Activated naive CD4-positive, alpha-beta T cell treated with anti-CD3 and anti-CD28 coated beads, Interleukin-2, amount 10 ng/mL, durations not matched to agents 7 days and 5 days (primary cell): ENCODE results near the gene GATA5.

Experiments
- CTCF ChIA-PET: fragments of 350-600 bp; sonication (Branson Sonifier 250); formaldehyde crosslinking; loops from one replicate; lab custom pipeline; 2021; ENCODE audit warnings: antibody characterized with exemption; lab: Charles Lee
- DNase-seq: peaks from one replicate; pipeline ENCODE4 v3.0.0-alpha.2; 2020
- H3K27ac Mint-ChIP-seq: one replicate; pipeline ENCODE4 v1.8.0; 2021; ENCODE audit warnings: mild to moderate bottlenecking, moderate library complexity, mixed read lengths
- H3K27me3 Mint-ChIP-seq: one replicate; pipeline ENCODE4 v1.8.0; 2021; ENCODE audit warnings: mild to moderate bottlenecking, mixed read lengths
- H3K36me3 Mint-ChIP-seq: one replicate; pipeline ENCODE4 v1.8.0; 2021; ENCODE audit warnings: mixed read lengths
- H3K4me1 Mint-ChIP-seq: one replicate; pipeline ENCODE4 v1.8.0; 2021; ENCODE audit warnings: mixed read lengths
- H3K4me3 Mint-ChIP-seq: one replicate; pipeline ENCODE4 v1.8.0; 2021; ENCODE audit warnings: mild to moderate bottlenecking, moderate library complexity, mixed read lengths
- H3K9me3 Mint-ChIP-seq: one replicate; pipeline ENCODE4 v1.8.0; 2021; ENCODE audit warnings: mixed read lengths

GATA5 gene

DNA sequence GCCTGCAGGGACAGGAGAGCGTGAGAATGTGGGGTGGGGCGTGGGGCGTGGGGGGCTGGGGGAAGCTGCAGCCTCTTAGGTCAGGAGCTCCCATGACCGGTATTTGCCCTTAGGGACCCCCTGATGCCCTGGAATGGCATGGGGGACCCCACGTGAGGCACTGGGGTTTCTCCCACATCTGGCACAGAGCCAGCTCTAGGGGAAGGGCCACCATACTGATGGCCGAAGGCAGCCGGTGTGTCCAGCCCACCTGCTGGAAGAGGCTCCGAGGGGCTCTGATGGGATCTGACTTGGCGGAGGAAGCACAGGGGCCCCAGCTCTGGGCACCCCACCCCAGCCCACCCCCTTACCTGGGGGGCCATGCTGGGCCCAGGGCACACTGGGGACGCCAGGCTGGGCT lies 10.8 kb downstream of the GATA5 start:
- Mint-ChIP-seq H3K9me3 (no peaks in the 10 kb centered on the region), H3K4me3 (no peak overlapping the region), H3K27ac (no peak overlapping the region), H3K27me3 (peaks cover 12% of the 10 kb centered on the region), H3K4me1 (no peaks in the 10 kb centered on the region), H3K36me3 (no peaks in the 10 kb centered on the region)
- no peak for DNase-seq
- CTCF ChIA-PET: no interaction called here

DNA sequence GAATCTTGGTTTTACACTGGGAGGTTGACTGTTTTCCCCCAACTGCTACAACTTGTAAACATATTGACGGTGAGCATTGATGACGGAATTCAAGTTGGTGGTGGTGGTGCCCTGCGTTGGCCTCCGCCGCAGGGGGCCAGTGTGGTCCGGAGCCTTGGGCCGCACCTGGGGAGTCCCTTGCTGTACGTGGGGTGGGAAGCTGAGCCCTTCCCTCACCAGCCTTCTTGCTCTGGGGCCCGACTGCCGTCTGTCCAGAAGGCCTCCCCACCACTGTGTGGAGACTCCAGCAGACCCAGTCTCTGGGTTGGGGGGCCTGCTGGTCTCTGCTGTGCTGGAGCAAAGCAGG lies 11.4 kb downstream of the GATA5 start:
- CTCF ChIA-PET: no interaction called here
- Mint-ChIP-seq H3K9me3 (no peaks in the 10 kb centered on the region), H3K4me1 (no peaks in the 10 kb centered on the region)

DNA sequence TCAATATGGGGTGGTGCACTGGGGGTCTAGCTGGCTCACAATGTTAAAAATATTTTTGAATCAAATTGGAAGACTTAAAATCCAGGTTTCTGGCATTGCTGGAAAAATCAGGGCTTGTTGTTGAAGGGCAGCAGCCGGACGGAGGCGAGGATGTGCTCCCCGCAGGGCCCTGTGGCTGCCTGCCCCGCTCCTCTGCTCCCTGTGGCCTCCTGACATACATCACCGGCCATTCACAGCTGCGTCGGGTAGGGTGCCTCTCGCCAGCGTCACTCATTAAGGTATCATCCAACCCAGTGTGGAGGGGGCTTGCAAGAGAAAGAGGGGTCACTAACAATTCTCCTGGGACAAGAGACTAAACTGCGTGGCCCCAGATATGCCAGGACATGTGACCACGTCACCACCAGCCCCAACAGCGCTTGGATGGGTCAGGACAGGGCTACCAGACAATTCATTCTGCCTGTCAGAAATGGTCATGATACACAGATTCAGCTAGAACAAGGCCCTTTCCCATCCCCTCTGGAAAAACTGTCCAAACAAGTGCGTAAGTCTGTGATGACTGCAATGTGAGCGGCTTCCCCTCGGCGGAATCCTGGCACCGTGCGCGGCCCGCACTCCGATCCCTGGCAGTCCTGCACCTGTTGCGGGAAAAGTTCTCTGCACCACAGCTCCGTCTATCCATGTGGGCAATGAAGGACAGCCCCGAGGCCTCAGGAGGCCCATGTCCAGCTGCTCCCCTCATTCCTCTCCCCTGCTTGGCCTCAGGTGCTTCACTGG lies 12.0 kb downstream of the GATA5 start:
- Mint-ChIP-seq H3K4me1 (no peaks in the 10 kb centered on the region), H3K27ac (no peak overlapping the region), H3K36me3 (no peaks in the 10 kb centered on the region), H3K27me3 (peaks cover 4% of the 10 kb centered on the region), H3K4me3 (no peak overlapping the region), H3K9me3 (no peaks in the 10 kb centered on the region)
- CTCF ChIA-PET: no interaction called here
- DNase-seq: no peak

More for the DNA sequence above, 11.4 kb downstream of the GATA5 start:
- Mint-ChIP-seq H3K27ac (no peak overlapping the region), H3K27me3 (peaks cover 6% of the 10 kb centered on the region), H3K36me3 (no peaks in the 10 kb centered on the region), H3K4me3 (no peak overlapping the region)
- no peak for DNase-seq

DNA sequence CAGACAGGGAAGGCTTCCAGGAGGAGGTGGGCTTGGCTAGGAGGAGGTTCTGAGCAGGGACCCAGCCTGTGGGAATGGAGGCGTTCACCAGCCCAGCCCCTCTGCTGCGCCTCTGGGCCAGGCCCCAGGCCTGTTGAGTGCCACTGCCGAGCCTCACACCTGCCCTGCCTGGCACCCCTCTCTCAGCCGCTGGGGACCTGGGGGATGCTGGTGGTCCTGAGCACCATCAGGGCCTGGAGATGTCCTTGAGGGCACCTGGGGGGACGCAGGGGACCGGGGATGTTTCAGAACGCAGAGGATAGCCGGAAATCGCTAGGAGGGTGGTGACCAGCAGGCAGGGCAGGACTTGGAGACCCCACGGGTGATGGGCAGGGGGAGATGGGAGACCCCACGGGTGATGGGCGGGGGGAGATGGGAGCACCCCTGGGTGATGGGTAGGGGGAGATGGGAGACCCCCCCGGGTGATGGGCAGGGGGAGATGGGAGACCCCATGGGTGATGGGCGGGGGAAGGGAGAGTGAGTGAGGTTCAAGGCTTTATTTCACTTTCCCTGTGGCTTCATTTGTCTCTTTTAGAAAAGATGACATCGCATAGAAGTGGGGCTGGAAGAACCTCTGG lies 12.7 kb downstream of the GATA5 start:
- Mint-ChIP-seq H3K27ac (no peak overlapping the region), H3K9me3 (no peaks in the 10 kb centered on the region), H3K4me3 (no peak overlapping the region), H3K36me3 (no peaks in the 10 kb centered on the region), H3K27me3 (peaks cover 4% of the 10 kb centered on the region), H3K4me1 (no peaks in the 10 kb centered on the region)
- DNase-seq: no peak
- CTCF ChIA-PET: no interaction called here

DNA sequence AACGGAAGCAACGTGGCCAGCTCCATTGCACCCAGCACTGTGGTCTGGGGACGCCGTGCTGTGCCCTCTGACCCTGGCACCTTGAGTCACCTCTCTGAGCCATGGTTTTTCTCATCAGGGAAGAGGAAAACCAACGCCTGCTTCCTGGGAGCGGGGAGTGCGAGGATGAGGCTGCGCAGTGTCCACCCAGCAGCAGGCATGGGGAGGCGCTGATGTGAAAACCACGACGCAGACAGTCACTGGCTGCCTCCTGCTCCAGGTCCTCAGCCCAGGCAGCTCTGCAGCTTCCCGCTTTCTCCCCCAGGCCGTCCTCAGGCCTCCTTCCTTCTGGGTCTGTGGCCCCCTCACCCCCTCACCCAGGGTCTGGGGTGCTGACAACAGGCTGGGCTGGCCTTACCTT lies 14.0 kb downstream of the GATA5 start:
- H3K9me3 Mint-ChIP-seq: no peaks in the 10 kb centered on the region
- no peak overlapping the region for H3K27ac Mint-ChIP-seq
- peaks cover 12% of the 10 kb centered on the region for H3K27me3 Mint-ChIP-seq
- CTCF ChIA-PET: no interaction called here
- no peak overlapping the region for H3K4me3 Mint-ChIP-seq
- H3K36me3 Mint-ChIP-seq: no peaks in the 10 kb centered on the region
- DNase-seq: no peak
- no peaks in the 10 kb centered on the region for H3K4me1 Mint-ChIP-seq

DNA sequence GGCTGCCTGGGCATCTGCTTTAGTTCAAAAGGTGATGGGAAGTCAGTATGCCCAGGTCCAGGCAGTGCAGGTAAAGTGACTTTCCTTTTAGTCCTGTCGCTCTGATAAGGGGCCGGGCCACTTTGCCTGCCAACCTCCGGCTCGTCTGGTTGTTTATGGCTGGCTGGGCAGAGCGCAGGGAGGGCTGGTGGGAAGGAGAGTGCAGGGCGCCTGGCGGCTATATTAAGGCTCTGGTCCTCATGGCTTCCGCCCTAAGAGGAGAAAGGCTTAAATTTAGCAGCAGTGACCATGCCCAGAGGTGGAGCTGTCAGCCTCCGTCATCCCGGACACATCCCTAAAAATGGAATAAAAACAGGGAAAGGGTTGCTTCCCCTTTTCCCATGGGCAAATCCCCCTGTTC lies 14.6 kb downstream of the GATA5 start:
- Mint-ChIP-seq H3K4me3 (no peak overlapping the region), H3K36me3 (no peaks in the 10 kb centered on the region), H3K27me3 (peaks cover 15% of the 10 kb centered on the region), H3K4me1 (no peaks in the 10 kb centered on the region), H3K27ac (no peak overlapping the region), H3K9me3 (no peaks in the 10 kb centered on the region)
- CTCF ChIA-PET: no interaction called here
- no peak for DNase-seq

DNA sequence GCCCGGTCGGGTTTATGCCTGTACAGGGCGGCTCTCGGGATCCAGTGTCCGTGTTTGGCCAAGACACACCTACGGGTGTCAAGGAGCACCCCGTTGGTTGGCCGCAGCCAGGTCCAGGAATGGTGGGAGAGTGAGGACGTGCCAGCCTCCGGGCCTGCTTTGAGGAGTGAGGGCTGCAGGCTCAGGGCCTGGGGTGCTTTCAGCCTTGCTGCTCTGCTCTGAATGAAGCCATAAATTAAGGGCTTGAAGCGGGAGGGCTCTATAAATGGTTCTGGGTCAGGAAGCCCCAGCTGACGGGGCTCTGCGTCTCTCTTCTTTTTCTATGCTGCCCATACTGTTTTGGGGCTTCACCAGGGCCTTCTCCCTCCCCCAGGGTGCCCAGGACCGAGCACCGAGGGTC lies 15.1 kb downstream of the GATA5 start:
- CTCF ChIA-PET: no interaction called here
- peaks cover 17% of the 10 kb centered on the region for H3K27me3 Mint-ChIP-seq
- no peak overlapping the region for H3K27ac Mint-ChIP-seq
- H3K4me1 Mint-ChIP-seq: no peaks in the 10 kb centered on the region
- no peaks in the 10 kb centered on the region for H3K36me3 Mint-ChIP-seq
- no peak overlapping the region for H3K4me3 Mint-ChIP-seq
- DNase-seq: no peak
- no peaks in the 10 kb centered on the region for H3K9me3 Mint-ChIP-seq

DNA sequence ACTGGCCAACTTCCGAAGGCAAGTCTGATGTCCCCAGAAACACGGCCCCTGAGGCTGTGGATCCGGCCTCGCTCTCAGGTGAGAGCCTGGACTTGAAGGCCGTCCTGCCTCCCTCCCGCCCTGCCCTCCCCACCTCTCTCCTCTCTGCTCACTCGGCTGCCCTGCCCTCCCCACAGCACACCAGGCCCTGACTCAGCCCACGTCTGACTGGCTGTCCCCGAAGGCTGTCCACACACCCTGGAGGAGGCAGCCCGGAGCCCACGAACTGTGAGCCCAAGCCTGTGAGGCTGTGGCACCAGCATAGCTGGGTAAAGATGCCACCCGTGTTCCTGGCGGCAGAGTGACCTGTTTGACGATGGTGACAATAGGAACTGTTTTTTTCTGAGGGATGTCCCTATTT lies 16.3 kb downstream of the GATA5 start:
- Mint-ChIP-seq H3K4me1 (no peaks in the 10 kb centered on the region), H3K36me3 (no peaks in the 10 kb centered on the region), H3K4me3 (no peak overlapping the region), H3K27me3 (peaks cover 27% of the 10 kb centered on the region), H3K27ac (no peak overlapping the region), H3K9me3 (no peaks in the 10 kb centered on the region)
- no peak for DNase-seq
- CTCF ChIA-PET: no interaction called here

DNA sequence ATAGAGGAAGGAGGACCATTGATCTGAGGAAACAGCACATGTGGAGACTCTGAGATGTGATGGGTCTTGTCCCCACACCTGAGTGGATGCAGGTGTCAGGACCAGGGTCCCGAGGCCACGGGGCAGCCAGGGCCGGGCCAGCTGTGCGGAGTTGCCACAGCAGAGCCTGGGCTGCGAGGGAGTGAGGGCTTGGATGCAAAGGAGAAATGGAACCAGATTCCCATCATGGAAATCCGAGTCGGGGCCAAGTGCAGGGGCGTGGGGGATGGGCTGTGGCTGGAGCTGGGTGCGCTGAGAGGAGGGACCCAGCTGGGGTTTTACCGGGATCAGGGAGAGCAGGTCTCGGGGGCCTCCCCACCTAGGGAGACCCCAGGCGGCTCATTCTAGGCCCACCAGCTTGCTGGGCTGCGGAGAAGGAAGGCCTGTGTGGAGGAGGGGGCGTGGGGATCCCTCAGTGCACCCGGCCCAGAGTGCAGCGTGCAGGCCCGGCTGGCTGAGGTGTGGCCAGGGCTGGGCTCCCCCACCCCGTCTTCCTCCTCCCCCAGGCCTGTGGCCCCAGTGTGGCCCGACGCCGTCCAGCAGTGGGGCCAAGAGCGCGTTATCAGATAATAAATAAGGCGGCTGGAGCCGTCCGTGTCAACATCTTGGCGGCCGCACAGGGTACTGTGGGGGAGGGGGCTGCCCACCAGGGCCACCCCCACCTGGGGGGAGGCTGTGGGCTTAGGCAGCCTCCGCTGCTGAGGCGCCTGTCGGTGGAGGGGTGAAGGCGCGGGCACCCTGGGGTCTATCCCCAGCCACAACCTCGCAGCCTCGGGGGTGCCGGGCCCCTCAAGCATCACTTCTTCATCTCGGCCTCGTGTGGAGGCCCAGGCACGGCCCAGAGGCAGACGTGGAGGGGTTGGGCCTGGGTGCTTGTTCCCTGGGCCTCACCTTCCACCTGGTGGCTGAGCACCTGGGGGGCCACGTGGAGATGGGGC lies 17.2 kb downstream of the GATA5 start:
- no peaks in the 10 kb centered on the region for H3K36me3 Mint-ChIP-seq
- no peak for DNase-seq
- peaks cover 32% of the 10 kb centered on the region for H3K27me3 Mint-ChIP-seq
- CTCF ChIA-PET: no interaction called here
- H3K27ac Mint-ChIP-seq: no peak overlapping the region
- H3K4me3 Mint-ChIP-seq: no peak overlapping the region
- H3K9me3 Mint-ChIP-seq: no peaks in the 10 kb centered on the region
- H3K4me1 Mint-ChIP-seq: no peaks in the 10 kb centered on the region

DNA sequence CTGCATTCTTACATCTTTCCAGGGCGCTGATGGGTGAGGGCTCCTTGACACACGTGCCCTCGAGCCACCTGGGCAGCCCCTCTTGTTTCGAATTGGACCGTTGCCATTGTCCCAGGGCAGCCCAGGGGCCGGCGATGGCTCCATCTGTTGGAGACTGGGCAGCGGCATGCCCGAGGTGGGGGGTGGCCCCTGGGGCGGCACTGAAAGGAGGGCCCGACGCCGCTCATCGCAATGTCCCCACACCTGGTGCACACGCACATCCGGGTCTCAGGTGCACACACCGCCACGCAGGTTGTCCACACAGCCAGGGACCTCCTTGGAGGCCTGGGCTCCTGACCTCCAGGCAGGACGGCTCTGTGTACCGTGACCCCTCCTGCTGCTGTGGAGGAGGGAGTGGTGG lies 18.0 kb downstream of the GATA5 start:
- DNase-seq: no peak
- no peaks in the 10 kb centered on the region for H3K4me1 Mint-ChIP-seq
- H3K27me3 Mint-ChIP-seq: peaks cover 37% of the 10 kb centered on the region
- H3K27ac Mint-ChIP-seq: no peak overlapping the region
- CTCF ChIA-PET: no interaction called here
- H3K9me3 Mint-ChIP-seq: no peaks in the 10 kb centered on the region
- no peaks in the 10 kb centered on the region for H3K36me3 Mint-ChIP-seq
- H3K4me3 Mint-ChIP-seq: no peak overlapping the region

DNA sequence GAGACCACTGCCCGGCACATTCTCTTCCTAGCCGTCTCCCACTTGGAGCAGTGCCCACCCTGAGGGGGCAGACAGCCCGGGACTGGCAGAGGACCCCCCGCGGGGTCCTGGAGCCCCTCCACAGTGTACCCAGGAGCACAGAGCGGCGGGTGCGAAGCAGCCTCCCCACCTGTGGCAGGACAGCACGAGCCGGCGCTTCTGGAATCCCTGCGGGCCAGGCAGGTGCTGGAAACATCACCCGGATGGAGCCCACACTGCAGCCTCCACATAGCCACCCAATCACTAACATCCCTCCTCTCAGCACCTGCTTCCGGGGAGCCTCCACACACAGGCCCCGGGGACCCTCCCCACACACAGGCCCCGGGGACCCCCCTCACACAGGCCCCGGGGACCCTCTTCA lies 18.7 kb downstream of the GATA5 start:
- H3K27ac Mint-ChIP-seq: no peak overlapping the region
- no peaks in the 10 kb centered on the region for H3K36me3 Mint-ChIP-seq
- DNase-seq: no peak
- no peak overlapping the region for H3K4me3 Mint-ChIP-seq
- CTCF ChIA-PET: no interaction called here
- peaks cover 35% of the 10 kb centered on the region for H3K27me3 Mint-ChIP-seq
- H3K9me3 Mint-ChIP-seq: no peaks in the 10 kb centered on the region
- no peaks in the 10 kb centered on the region for H3K4me1 Mint-ChIP-seq

DNA sequence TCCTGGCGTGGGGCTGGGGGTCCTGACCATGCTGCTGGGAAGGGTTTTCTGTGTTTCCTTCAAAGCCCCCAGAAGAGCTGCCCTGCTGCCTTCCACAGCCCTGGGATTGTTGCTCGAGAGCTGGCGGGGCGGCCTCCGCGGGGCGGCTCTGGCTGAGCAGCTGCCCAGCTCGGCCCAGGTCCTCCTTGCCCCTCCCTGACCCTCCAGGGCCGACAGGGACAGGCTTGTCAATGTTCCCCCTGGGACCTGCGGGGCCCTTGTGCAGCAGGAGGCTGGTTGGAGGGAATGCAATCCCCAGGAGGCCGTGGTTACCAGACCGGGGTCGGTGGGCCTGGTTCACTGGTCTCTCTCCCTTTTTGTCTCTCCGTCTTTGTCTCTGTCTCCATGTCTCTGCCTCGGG lies 19.9 kb downstream of the GATA5 start:
- CTCF ChIA-PET: no interaction called here
- Mint-ChIP-seq H3K36me3 (no peaks in the 10 kb centered on the region), H3K4me1 (no peaks in the 10 kb centered on the region), H3K27ac (no peak overlapping the region), H3K4me3 (no peak overlapping the region), H3K9me3 (no peaks in the 10 kb centered on the region), H3K27me3 (peaks cover 33% of the 10 kb centered on the region)
- DNase-seq: no peak

DNA sequence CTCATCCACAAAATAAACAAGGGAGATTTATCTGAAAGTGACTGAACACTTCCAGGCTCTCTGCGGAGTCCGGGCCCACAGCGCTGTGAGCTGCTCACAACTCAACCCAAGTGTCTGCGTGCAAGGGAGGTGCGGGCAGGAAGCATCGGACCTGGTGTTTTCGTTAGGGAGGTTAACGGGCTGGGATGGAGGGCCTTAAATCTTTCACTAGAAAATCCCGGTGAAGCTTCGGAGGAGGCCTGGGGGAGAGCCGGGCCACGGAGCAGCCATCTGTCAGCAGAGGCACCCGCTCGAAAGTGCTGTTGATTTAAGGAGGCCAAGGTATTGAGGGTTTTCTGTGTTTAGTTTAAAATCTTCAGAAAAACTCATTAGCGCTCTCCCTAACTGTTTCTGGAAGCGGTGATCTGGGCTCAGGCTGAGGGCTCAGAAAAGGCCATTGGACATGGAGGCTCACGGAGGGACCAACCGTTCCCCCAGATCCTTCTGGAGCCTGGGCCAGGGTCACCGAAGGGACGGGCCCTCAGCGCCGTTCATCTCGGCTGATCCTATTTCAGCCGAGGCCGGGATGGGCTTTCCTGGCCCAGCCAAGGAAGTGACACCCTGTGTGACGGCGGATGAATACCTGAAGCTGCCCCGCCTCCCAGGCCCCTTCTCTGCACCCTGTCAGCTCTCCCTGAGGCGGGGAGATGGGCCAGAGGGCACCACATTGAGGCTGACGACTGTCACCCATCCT lies 20.7 kb downstream of the GATA5 start:
- no peak for DNase-seq
- no peak overlapping the region for H3K4me3 Mint-ChIP-seq
- H3K27me3 Mint-ChIP-seq: peaks cover 34% of the 10 kb centered on the region
- H3K36me3 Mint-ChIP-seq: no peaks in the 10 kb centered on the region
- CTCF ChIA-PET: no interaction called here
- no peaks in the 10 kb centered on the region for H3K9me3 Mint-ChIP-seq
- no peaks in the 10 kb centered on the region for H3K4me1 Mint-ChIP-seq
- no peak overlapping the region for H3K27ac Mint-ChIP-seq

DNA sequence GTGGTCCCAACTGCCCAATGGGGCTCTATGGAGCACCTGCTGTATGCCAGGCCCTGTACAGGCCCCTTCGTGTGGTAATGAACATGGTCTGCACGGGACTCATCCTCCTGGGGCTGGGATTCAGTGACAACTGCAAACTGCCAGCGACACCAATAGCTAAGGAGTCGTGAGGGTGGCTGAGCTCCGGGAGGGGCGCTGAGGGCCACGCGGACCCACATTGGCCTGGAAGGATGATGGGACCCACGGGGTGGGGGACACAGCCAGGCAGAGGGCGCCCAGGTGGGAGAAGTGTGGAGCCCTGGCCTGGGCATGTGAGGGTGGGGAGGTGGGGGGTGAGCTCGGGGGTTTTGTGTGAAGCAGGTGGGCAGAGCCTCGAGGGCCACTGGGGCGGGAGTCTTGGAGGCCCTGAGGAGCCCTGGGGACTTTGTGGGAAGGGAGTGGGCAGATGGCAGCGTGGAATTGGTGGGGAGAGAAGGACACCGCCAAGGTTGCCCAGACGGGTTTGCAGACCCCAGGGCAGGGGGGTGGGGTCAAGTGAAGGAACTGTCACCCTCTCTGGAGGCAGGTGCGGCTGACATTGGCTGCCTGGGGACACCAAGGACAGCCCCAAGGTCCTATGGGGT lies 22.5 kb downstream of the GATA5 start:
- CTCF ChIA-PET: no interaction called here
- DNase-seq: no peak
- Mint-ChIP-seq H3K36me3 (no peaks in the 10 kb centered on the region), H3K27ac (no peak overlapping the region), H3K4me1 (no peaks in the 10 kb centered on the region), H3K9me3 (no peaks in the 10 kb centered on the region), H3K27me3 (peaks cover 40% of the 10 kb centered on the region), H3K4me3 (no peak overlapping the region)
